Measurements from ENCODE around the gene RASIP1. TPM values are rescaled to one million over a fixed set of nuclear protein-coding genes. Genes with fewer than 3 reads are reported as not detected.

Gene RASIP1
- total RNA-seq, 1 experiment from 2014 or later, result 0.51 TPM

GRCh38 chr19:48714759-48715675 lies 25.4 kb downstream of the RASIP1 start:
- intact Hi-C loops (cut with micrococcal nuclease), result loop anchor here (1.0 to 5.0 kb wide), 2 partner anchors 38 to 69 kb away; partner anchors contain the start of gene CA11
- Histone ChIP-seq H3K9me3 (ENCODE audit: low read length) (no peaks in the 10 kb centered on the region), H3K4me2 (ENCODE audit: low read length) (peak overlapping the region; percentile 91), H3K9ac (ENCODE audit: low read length) (peak overlapping the region; percentile 72), H3F3A (ENCODE audit: low read length, unreplicated experiment) (no peaks in the 10 kb centered on the region), H3K27me3 (ENCODE audit: low read length) (no peaks in the 10 kb centered on the region), H3K36me3 (ENCODE audit: low read depth, low read length) (no peaks in the 10 kb centered on the region), H2AFZ (ENCODE audit: low read length) (peak overlapping the region; percentile 63; the same call in 1 of the 2 replicates), H3K4me1 (ENCODE audit: insufficient read depth, low read length) (no peaks in the 10 kb centered on the region; the same call in 1 of the 2 replicates), H3K4me3 (ENCODE audit: low read length) (peak overlapping the region; percentile 70), H3K79me2 (ENCODE audit: low read length) (peaks cover 9% of the 10 kb centered on the region), H4K20me1 (ENCODE audit: low read length) (no peaks in the 10 kb centered on the region), H3K9me2 (replicated peaks; ENCODE audit: low read length) (no peaks in the 10 kb centered on the region), H3K27ac (ENCODE audit: low read length) (no peak overlapping the region)
- no peak for ATAC-seq
- CTCF ChIA-PET, result no interaction called here
- no peak for DNase-seq
- no peak for TF ChIP-seq EZH2phosphoT487 (IDR thresholded peaks at IDR 0.05; ENCODE audit: borderline replicate concordance, low read length)
- no peak for TF ChIP-seq CTCF (conservative IDR thresholded peaks at IDR 0.05; ENCODE audit: low read depth, low read length)
- no peak for TF ChIP-seq EZH2 (IDR thresholded peaks at IDR 0.05; ENCODE audit: low read length, unreplicated experiment)
- POLR2A ChIA-PET (ENCODE audit: unreplicated experiment), result no interaction called here
- no TSS peak for BruUV-seq (replicated peaks)

- no peak overlapping the region for H3K27ac ChIP-seq (ENCODE audit: low read length)
- H3K79me2 ChIP-seq (ENCODE audit: low read length), result peaks cover 9% of the 10 kb centered on the region
- H3K4me1 ChIP-seq (ENCODE audit: insufficient read depth, low read length), result no peaks in the 10 kb centered on the region; the same call in 1 of the 2 replicates
- peak overlapping the region; percentile 91 for H3K4me2 ChIP-seq (ENCODE audit: low read length)
- BruUV-seq (replicated peaks), result no TSS peak
- no peaks in the 10 kb centered on the region for H3F3A ChIP-seq (ENCODE audit: low read length, unreplicated experiment)
- ATAC-seq, result peak; percentile 89
- no peaks in the 10 kb centered on the region for H3K27me3 ChIP-seq (ENCODE audit: low read length)
- no peaks in the 10 kb centered on the region for H3K9me3 ChIP-seq (ENCODE audit: low read length)
- peak overlapping the region; percentile 72 for H3K9ac ChIP-seq (ENCODE audit: low read length)
- intact Hi-C loops (cut with micrococcal nuclease), result loop anchor here (1.0 to 5.0 kb wide), 2 partner anchors 37 to 68 kb away; partner anchors contain the start of gene CA11
- peak overlapping the region; percentile 91 for H3K4me3 ChIP-seq (ENCODE audit: low read length)
- H3K36me3 ChIP-seq (ENCODE audit: low read depth, low read length), result no peaks in the 10 kb centered on the region
- H4K20me1 ChIP-seq (ENCODE audit: low read length), result no peaks in the 10 kb centered on the region
- H2AFZ ChIP-seq (ENCODE audit: low read length), result peak overlapping the region; percentile 89
- ChIA-PET CTCF (interaction anchor here (1.3 kb wide), 1 partner anchor 14 kb away, joined by 4 read pairs; no protein-coding TSS in a partner anchor), POLR2A (ENCODE audit: unreplicated experiment) (interaction anchor here (0.5 to 0.6 kb wide), 2 partner anchors 68 to 69 kb away, joined by 3 read pairs; no protein-coding TSS in a partner anchor)
- DNase-seq, result peak; percentile 97
- TF ChIP-seq EZH2phosphoT487 (IDR thresholded peaks at IDR 0.05; ENCODE audit: borderline replicate concordance, low read length) (peak; percentile 83), EZH2 (IDR thresholded peaks at IDR 0.05; ENCODE audit: low read length, unreplicated experiment) (no peak)
- no peaks in the 10 kb centered on the region for H3K9me2 ChIP-seq (replicated peaks; ENCODE audit: low read length)
Measured at GRCh38 chr19:48713864-48714755, 26.3 kb downstream of the RASIP1 start.

Measured in PC-3 (cell line).